CD14-positive monocyte (primary cell): ENCODE data around the gene NR2E1. TPM values are rescaled to one million over a fixed set of nuclear protein-coding genes. Genes with fewer than 3 reads are reported as not detected.

Experiments used
- DNase-seq, 3 donors: peaks; one replicate each; pipeline ENCODE4 v3.0.0-alpha.2; 2011 to 2022
- H2AFZ ChIP-seq: 2 replicates; pipeline ENCODE4 v1.6.0; 2012; ENCODE audit warnings: mild to moderate bottlenecking, low read depth, low read length, inconsistent platforms; ENCODE audit not compliant: insufficient read depth, poor library complexity, severe bottlenecking
- H3K27ac ChIP-seq, 2 donors: 1 replicate in 1 of 2; 2 replicates in 1 of 2; pipeline ENCODE4 v1.5.1; 2012 to 2013; ENCODE audit warnings: low read length in 2 of 2, control low read depth in 1 of 2, inconsistent platforms in 1 of 2, low read depth in 1 of 2, mild to moderate bottlenecking in 1 of 2
- H3K27me3 ChIP-seq, 2 donors: one replicate each; pipeline versions ENCODE4 v1.6.0 to v1.6.1; 2011 to 2013; ENCODE audit warnings: low read length in 2 of 2; ENCODE audit not compliant: control insufficient read depth in 2 of 2, insufficient read depth in 2 of 2
- H3K36me3 ChIP-seq, 2 donors: replicated peaks in 1 of 2; 1 replicate in 1 of 2; 2 replicates in 1 of 2; pipeline versions ENCODE4 v1.5.1 to v1.6.1; 2012 to 2013; ENCODE audit warnings: low read length in 2 of 2, control low read depth in 1 of 2, inconsistent platforms in 1 of 2, mild to moderate bottlenecking in 1 of 2; ENCODE audit not compliant: insufficient read depth in 2 of 2, control insufficient read depth in 1 of 2
- H3K4me1 ChIP-seq, 2 donors: 1 replicate in 1 of 2; 2 replicates in 1 of 2; pipeline versions ENCODE4 v1.5.1 to v1.6.1; 2012 to 2013; ENCODE audit warnings: low read length in 2 of 2, control low read depth in 1 of 2, inconsistent platforms in 1 of 2, mild to moderate bottlenecking in 1 of 2, moderate library complexity in 1 of 2; ENCODE audit not compliant: insufficient read depth in 2 of 2, control insufficient read depth in 1 of 2
- H3K4me2 ChIP-seq: replicated peaks from 2 replicates; pipeline ENCODE3; 2012; ENCODE audit warnings: low read length, moderate library complexity, mild to moderate bottlenecking; ENCODE audit not compliant: poor library complexity, severe bottlenecking; ENCODE audit errors: extremely low read depth
- H3K4me3 ChIP-seq, 3 experiments: fragments of 200-600 bp in 1 of 3; sonication (generic) in 1 of 3; replicated peaks in 1 of 3; 1 replicate in 2 of 3; 2 replicates in 1 of 3; pipeline ENCODE4 v1.5.1; 2011 to 2013; ENCODE audit warnings: low read length in 3 of 3, mild to moderate bottlenecking in 3 of 3, control low read depth in 2 of 3, low read depth in 2 of 3, inconsistent platforms in 1 of 3, moderate library complexity in 1 of 3
- H3K79me2 ChIP-seq: 2 replicates; pipeline ENCODE4 v1.6.0; 2012; ENCODE audit warnings: mild to moderate bottlenecking, control low read depth, inconsistent platforms, low read length, moderate library complexity; ENCODE audit not compliant: insufficient read depth
- H3K9ac ChIP-seq: 2 replicates; pipeline ENCODE4 v1.6.0; 2017; ENCODE audit warnings: low read length, mild to moderate bottlenecking; ENCODE audit not compliant: insufficient read depth, poor library complexity, severe bottlenecking
- H3K9me3 ChIP-seq, 2 donors: replicated peaks in 1 of 2; 1 replicate in 1 of 2; 2 replicates in 1 of 2; pipeline versions ENCODE4 v1.5.1 to v1.6.1; 2012 to 2013; ENCODE audit warnings: low read length in 2 of 2, control low read depth in 1 of 2; ENCODE audit not compliant: control insufficient read depth in 1 of 2, insufficient read depth in 1 of 2
- H4K20me1 ChIP-seq: 2 replicates; pipeline ENCODE4 v1.6.0; 2012; ENCODE audit warnings: mild to moderate bottlenecking, low read length, control low read depth, moderate library complexity; ENCODE audit not compliant: insufficient read depth
- H3K27ac Mint-ChIP-seq, 7 donors: one replicate each; pipeline ENCODE4 v1.8.0; 2020; ENCODE audit warnings: mild to moderate bottlenecking in 7 of 7, mixed read lengths in 7 of 7, moderate library complexity in 6 of 7, inconsistent platforms in 2 of 7
- H3K27me3 Mint-ChIP-seq, 3 donors: one replicate each; pipeline ENCODE4 v1.8.0; 2021 to 2022; ENCODE audit warnings: low read depth in 3 of 3, mild to moderate bottlenecking in 3 of 3, mixed read lengths in 3 of 3, moderate library complexity in 3 of 3, inconsistent platforms in 1 of 3
- H3K36me3 Mint-ChIP-seq, 2 donors: one replicate each; pipeline ENCODE4 v1.8.0; 2020; ENCODE audit warnings: mixed read lengths in 2 of 2, inconsistent platforms in 1 of 2, mild to moderate bottlenecking in 1 of 2
- H3K4me1 Mint-ChIP-seq: one replicate; pipeline ENCODE4 v1.8.0; 2020; ENCODE audit warnings: mild to moderate bottlenecking, mixed read lengths
- H3K4me3 Mint-ChIP-seq, 2 donors: one replicate each; pipeline ENCODE4 v1.8.0; 2020; ENCODE audit warnings: mild to moderate bottlenecking in 2 of 2, mixed read lengths in 2 of 2, moderate library complexity in 1 of 2
- H3K9me3 Mint-ChIP-seq, 7 donors: one replicate each; pipeline ENCODE4 v1.8.0; 2020 to 2022; ENCODE audit warnings: mixed read lengths in 7 of 7, mild to moderate bottlenecking in 6 of 7, moderate library complexity in 6 of 7, inconsistent platforms in 2 of 7
- CTCF ChIP-seq: fragments of 200-600 bp; IDR thresholded peaks from one replicate; pipeline ENCODE4 v1.8.0; 2022; ENCODE audit warnings: antibody characterized with exemption, mild to moderate bottlenecking
- WGBS: methylation state at CpG from one replicate; pipeline ENCODE4 v1.1.5; 2013; ENCODE audit warnings: missing lambda C conversion rate; ENCODE audit not compliant: insufficient coverage; 5-methylcytosine and 5-hydroxymethylcytosine counted together
- intact Hi-C, 2 donors: fragments of 100-400 bp; cut with micrococcal nuclease; formaldehyde crosslinking; loops; one replicate each; pipeline versions ENCODE4 v1.15.0 to v1.15.1; 2023
- polyA plus RNA-seq, 3 donors: library from polyadenylated mRNA; depleted of rRNA in 1 of 3; unstranded in 2 of 3; stranded (reverse) in 1 of 3; fragments of 300-500 nt in 2 of 3; fragments of >200 nt in 1 of 3; fragmentation: Illumina TruSeq in 2 of 3; gene quantifications; 1 replicate in 2 of 3; 2 replicates in 1 of 3; pipeline ENCODE4 v1.2.3, GENCODE V29; 2012 to 2021

Gene NR2E1
- polyA plus RNA-seq, 3 donors, result not detected

DNA sequence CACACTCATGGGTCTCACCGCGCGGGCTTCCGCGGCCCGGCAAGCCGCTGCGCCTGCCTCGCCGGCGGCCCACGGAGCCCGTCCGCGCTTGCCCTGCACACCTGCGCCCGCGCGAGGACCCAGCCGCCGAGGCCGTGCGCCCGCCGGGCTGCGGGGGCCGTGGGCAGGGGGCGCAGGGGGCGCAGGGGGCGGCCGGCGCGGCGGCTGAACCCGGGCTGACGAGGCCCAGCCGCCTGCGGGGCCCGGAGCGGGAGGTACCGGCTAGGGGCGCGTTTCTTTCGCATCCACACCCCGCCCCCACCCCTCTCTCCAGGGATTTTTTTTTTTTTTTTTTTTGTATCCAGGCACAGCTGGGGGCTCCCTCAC is 47.5 kb upstream of the NR2E1 start:
- Histone ChIP-seq H3K4me2 (peak overlapping the region; percentile 86), H3K4me1 (peaks cover 49 to 59% of the 10 kb centered on the region in 2 donors), H3K9me3 (peaks cover 0 to 38% of the 10 kb centered on the region in 2 donors), H3K79me2 (no peaks in the 10 kb centered on the region), H4K20me1 (no peaks in the 10 kb centered on the region), H3K27ac (no peak overlapping the region), H3K27me3 (peaks cover 89 to 97% of the 10 kb centered on the region in 2 donors), H2AFZ (peak overlapping the region; percentile 84), H3K4me3 (peak overlapping the region; percentile 76 to 92 (median 79)), H3K36me3 (no peaks in the 10 kb centered on the region), H3K9ac (no peak overlapping the region)
- Mint-ChIP-seq H3K27me3 (peaks cover 96 to 99% (median 98%) of the 10 kb centered on the region in 3 donors), H3K9me3 (peaks cover 2 to 57% (median 34%) of the 10 kb centered on the region in 7 donors), H3K4me1 (peaks cover 61% of the 10 kb centered on the region), H3K36me3 (peaks cover 23 to 34% of the 10 kb centered on the region in 2 donors), H3K27ac (no peak overlapping the region), H3K4me3 (peak overlapping the region; percentile 89 to 99)
- TF ChIP-seq CTCF, result no peak
- DNase-seq, result no peak
- intact Hi-C loops, result loop anchor here in 1 of 2 donors (10.0 kb wide), 1 partner anchor 406 kb away; no protein-coding TSS in a partner anchor
- 1% methylated on average over 38 of the region's 45 CpGs for WGBS

DNA sequence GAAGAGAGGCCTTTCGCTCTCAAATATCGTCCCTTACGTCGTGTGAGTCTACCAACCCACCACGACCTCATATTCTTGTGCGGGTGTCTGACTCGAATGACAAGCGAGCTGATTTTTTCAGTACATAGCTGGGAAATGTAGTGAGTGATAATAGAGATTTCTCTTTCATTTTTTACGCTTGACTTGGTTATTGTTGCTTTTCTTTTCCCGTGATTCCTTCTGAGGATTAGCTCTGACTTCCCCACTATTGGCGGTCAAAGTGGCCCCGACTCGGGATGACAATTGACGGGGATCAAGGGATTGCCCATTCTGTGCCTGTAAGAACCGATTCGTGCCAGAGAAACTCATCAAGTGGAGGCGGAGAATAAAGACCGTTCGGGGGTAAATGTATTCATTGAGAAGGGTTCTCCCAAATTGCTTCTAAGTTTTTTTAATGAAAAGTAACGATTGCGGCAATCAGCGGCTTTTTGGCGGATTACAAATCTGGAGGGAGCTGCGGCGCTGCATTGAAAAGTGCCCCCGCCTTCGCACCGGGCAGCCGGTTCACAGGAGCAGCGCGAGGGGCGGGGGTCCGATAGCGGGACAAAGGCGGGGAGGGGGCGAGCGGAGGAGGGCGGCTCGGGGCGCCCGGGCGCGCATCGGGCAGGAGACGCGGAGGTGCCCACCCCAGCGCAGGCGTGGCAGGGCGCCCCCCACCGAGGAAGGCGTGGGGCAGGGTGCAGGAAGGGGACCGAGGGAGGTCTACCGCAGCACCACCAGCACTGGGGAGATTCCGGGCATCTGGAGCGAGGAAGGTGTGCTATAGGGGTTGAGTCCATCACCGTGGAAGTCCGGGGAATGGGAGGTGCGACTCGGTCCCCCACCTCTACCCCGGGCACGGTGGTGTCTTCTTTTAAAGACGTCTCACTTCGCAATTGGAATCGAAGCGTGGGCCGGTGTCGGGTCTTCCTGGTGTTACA is 46.7 kb upstream of the NR2E1 start:
- Mint-ChIP-seq H3K4me1 (peaks cover 54% of the 10 kb centered on the region), H3K9me3 (peaks cover 2 to 52% (median 34%) of the 10 kb centered on the region in 7 donors), H3K36me3 (peaks cover 21 to 34% of the 10 kb centered on the region in 2 donors), H3K27me3 (peaks cover 95 to 99% (median 98%) of the 10 kb centered on the region in 3 donors), H3K27ac (no peak overlapping the region), H3K4me3 (peak overlapping the region; percentile 83 to 99)
- intact Hi-C loops, result loop anchor here in 1 of 2 donors (10.0 kb wide), 1 partner anchor 406 kb away; no protein-coding TSS in a partner anchor
- Histone ChIP-seq H3K27me3 (peaks cover 89 to 97% of the 10 kb centered on the region in 2 donors), H3K4me3 (peak overlapping the region; percentile 17 to 64 (median 19)), H3K79me2 (no peaks in the 10 kb centered on the region), H3K36me3 (no peaks in the 10 kb centered on the region), H2AFZ (peak overlapping the region; percentile 45), H3K4me1 (peaks cover 42 to 51% of the 10 kb centered on the region in 2 donors), H4K20me1 (no peaks in the 10 kb centered on the region), H3K27ac (no peak overlapping the region), H3K4me2 (peak overlapping the region; percentile 86), H3K9me3 (peaks cover 0 to 45% of the 10 kb centered on the region in 2 donors), H3K9ac (no peak overlapping the region)
- WGBS, result 3% methylated on average over 38 of the region's 67 CpGs
- no peak for TF ChIP-seq CTCF
- no peak for DNase-seq
